ENCODE data around the gene CHD6. TPM values are rescaled to one million over a fixed set of nuclear protein-coding genes. Genes with fewer than 3 reads are reported as not detected.
A peak's percentile ranks its signal among the peaks of the same experiment; 100 is the strongest.

The CHD6 gene
- total and polyA plus RNA-seq, 12 donors = 9.2 to 56.8 (median 41.7) TPM

- Histone ChIP-seq H3K27ac (no peak overlapping the region), H3K9me3 (replicated peaks in 1 of 3) (no peaks in the 10 kb centered on the region), H3K36me3 (replicated peaks in 1 of 2) (no peaks in the 10 kb centered on the region), H3K4me3 (no peak overlapping the region), H3K27me3 (no peaks in the 10 kb centered on the region), H3K4me1 (replicated peaks in 1 of 2) (peaks cover 0 to 45% of the 10 kb centered on the region in 2 donors)
- intact Hi-C loops (cut with DNase I) = no loop called here
- TF ChIP-seq POLR2A (IDR thresholded peaks at IDR 0.05) = no peak
- no peak for TF ChIP-seq CTCF (IDR thresholded peaks at IDR 0.05)
- WGBS, 4 donors = 43 to 56% (median 54%) methylated on average over 2 of the region's 2 CpGs
- no peak for DNase-seq
Observed at GRCh38 chr20:41573955-41574354, 44.2 kb downstream of the CHD6 start.

- no peaks in the 10 kb centered on the region for H3K9me3 ChIP-seq (replicated peaks in 1 of 3)
- no peaks in the 10 kb centered on the region for H3K36me3 ChIP-seq (replicated peaks in 1 of 2)
- TF ChIP-seq POLR2A (IDR thresholded peaks at IDR 0.05) = no peak
- TF ChIP-seq CTCF (IDR thresholded peaks at IDR 0.05) = no peak
- DNase-seq = peak in 1 of 7 donors; percentile 7
- H3K27me3 ChIP-seq = no peaks in the 10 kb centered on the region
- peaks cover 0 to 51% of the 10 kb centered on the region in 2 donors for H3K4me1 ChIP-seq (replicated peaks in 1 of 2)
- H3K27ac ChIP-seq = no peak overlapping the region
- intact Hi-C loops (cut with DNase I) = no loop called here
- 83 to 100% (median 89%) methylated on average over 2 to 3 of the region's 3 CpGs for WGBS, 4 donors
- H3K4me3 ChIP-seq = no peak overlapping the region
Observed at GRCh38 chr20:41572010-41572572, 46.1 kb downstream of the CHD6 start.

GRCh38 chr20:41571006-41571405 lies 47.2 kb downstream of the CHD6 start:
- H3K27me3 ChIP-seq = no peaks in the 10 kb centered on the region
- WGBS, 4 donors = 54 to 59% (median 57%) methylated on average over 2 of the region's 2 CpGs
- no peak overlapping the region for H3K4me3 ChIP-seq
- intact Hi-C loops (cut with DNase I) = no loop called here
- H3K36me3 ChIP-seq (replicated peaks in 1 of 2) = no peaks in the 10 kb centered on the region
- TF ChIP-seq POLR2A (IDR thresholded peaks at IDR 0.05) (no peak), CTCF (IDR thresholded peaks at IDR 0.05) (no peak)
- H3K9me3 ChIP-seq (replicated peaks in 1 of 3) = no peaks in the 10 kb centered on the region
- no peak overlapping the region for H3K27ac ChIP-seq
- H3K4me1 ChIP-seq (replicated peaks in 1 of 2) = peaks cover 0 to 42% of the 10 kb centered on the region in 2 donors
- DNase-seq = no peak

- Histone ChIP-seq H3K27me3 (no peaks in the 10 kb centered on the region), H3K36me3 (replicated peaks in 1 of 2) (no peaks in the 10 kb centered on the region), H3K4me3 (no peak overlapping the region), H3K9me3 (replicated peaks in 1 of 3) (no peaks in the 10 kb centered on the region), H3K4me1 (replicated peaks in 1 of 2) (peaks cover 0 to 42% of the 10 kb centered on the region in 2 donors), H3K27ac (no peak overlapping the region)
- no peak for DNase-seq
- intact Hi-C loops (cut with DNase I) = no loop called here
- no peak for TF ChIP-seq CTCF (IDR thresholded peaks at IDR 0.05)
- TF ChIP-seq POLR2A (IDR thresholded peaks at IDR 0.05) = no peak
Observed at GRCh38 chr20:41570557-41570956, 47.6 kb downstream of the CHD6 start.

Data from adrenal gland (tissue), 12 donors.